HEK293 (cell line): Measurements from ENCODE around the gene GRN.

Experiments used
- CTCF ChIA-PET: fragments of 350-600 bp; formaldehyde crosslinking; extraction: SDS; loops from one replicate; lab custom pipeline; 2021; ENCODE audit warnings: antibody characterized with exemption; lab: Yijun Ruan, JAX
- POLR2A ChIA-PET: fragments of 300-600 bp; formaldehyde crosslinking; extraction: SDS; loops from one replicate; lab custom pipeline; 2020; ENCODE audit warnings: antibody characterized with exemption, inconsistent platforms; lab: Yijun Ruan, JAX
- H3K27ac ChIP-seq: fragments of 200-500 bp; sonication (Bioruptor generic); 2 replicates; pipeline ENCODE4 v1.5.1; 2014; ENCODE audit warnings: low read depth, low read length, control low read depth, inconsistent platforms; ENCODE audit errors: extremely low read depth
- H3K36me3 ChIP-seq, 2 experiments: fragments of 200-500 bp in 1 of 2; sonication (Bioruptor generic) in 1 of 2; 1 replicate in 1 of 2; 2 replicates in 1 of 2; pipeline ENCODE4 v1.5.1; 2014 to 2017; ENCODE audit warnings: inconsistent platforms in 2 of 2, low read length in 2 of 2; ENCODE audit not compliant: control insufficient read depth in 2 of 2, insufficient read depth in 1 of 2
- H3K4me1 ChIP-seq: fragments of 200-500 bp; sonication (Bioruptor generic); 2 replicates; pipeline ENCODE4 v1.5.1; 2014; ENCODE audit warnings: mild to moderate bottlenecking, low read length, inconsistent platforms; ENCODE audit not compliant: control insufficient read depth, insufficient read depth
- H3K4me3 ChIP-seq: 2 replicates; pipeline ENCODE4 v1.5.1; 2011; ENCODE audit warnings: low read depth, mild to moderate bottlenecking, control low read depth, low read length, moderate library complexity
- H3K9me3 ChIP-seq: fragments of 200-500 bp; sonication (Bioruptor generic); 2 replicates; pipeline ENCODE4 v1.5.1; 2014; ENCODE audit warnings: low read depth, low read length, inconsistent platforms; ENCODE audit not compliant: control insufficient read depth, insufficient read depth
- GLI2 ChIP-seq: fragments of 450-650 bp; formaldehyde crosslinking; IDR thresholded peaks from 2 replicates; pipeline ENCODE4; 2017; ENCODE audit warnings: missing biosample characterization, missing genetic modification characterization, low read depth, borderline replicate concordance
- PRDM1 ChIP-seq: fragments of 450-650 bp; formaldehyde crosslinking; IDR thresholded peaks from 2 replicates; pipeline ENCODE4; 2016; ENCODE audit warnings: missing biosample characterization, missing genetic modification characterization
- ZFP3 ChIP-seq: fragments of 450-650 bp; formaldehyde crosslinking; IDR thresholded peaks from 2 replicates; pipeline ENCODE4 v1.5.1; 2016; ENCODE audit warnings: low read depth, missing biosample characterization, missing genetic modification characterization
- ZNF175 ChIP-seq: fragments of 450-650 bp; formaldehyde crosslinking; IDR thresholded peaks from 2 replicates; pipeline ENCODE4 v1.5.1; 2016; ENCODE audit warnings: missing biosample characterization, missing genetic modification characterization
- ZNF184 ChIP-seq: fragments of 450-650 bp; IDR thresholded peaks from 2 replicates; pipeline ENCODE4 v1.5.1; 2018; ENCODE audit warnings: missing biosample characterization, mild to moderate bottlenecking, missing genetic modification characterization
- ZNF311 ChIP-seq: fragments of 450-650 bp; formaldehyde crosslinking; IDR thresholded peaks from 2 replicates; pipeline ENCODE4 v1.5.1; 2017; ENCODE audit warnings: missing biosample characterization, missing genetic modification characterization, borderline replicate concordance
- ZNF362 ChIP-seq: fragments of 450-650 bp; formaldehyde crosslinking; IDR thresholded peaks from 2 replicates; pipeline ENCODE4 v1.5.1; 2016; ENCODE audit warnings: missing biosample characterization, missing genetic modification characterization
- ZNF416 ChIP-seq: fragments of 450-650 bp; formaldehyde crosslinking; IDR thresholded peaks from 2 replicates; pipeline ENCODE4 v1.5.1; 2016; ENCODE audit warnings: missing biosample characterization, missing genetic modification characterization
- ZNF558 ChIP-seq: fragments of 450-650 bp; formaldehyde crosslinking; IDR thresholded peaks from 2 replicates; pipeline ENCODE4 v1.5.1; 2016; ENCODE audit warnings: missing biosample characterization, missing genetic modification characterization
- ZNF670 ChIP-seq: fragments of 450-650 bp; formaldehyde crosslinking; IDR thresholded peaks from 2 replicates; pipeline ENCODE4 v1.5.1; 2016; ENCODE audit warnings: missing biosample characterization, missing genetic modification characterization, low read depth
- TF ChIP-seq, protein P1 (sequence below): fragments of 450-650 bp; formaldehyde crosslinking; IDR thresholded peaks from 2 replicates; pipeline ENCODE4 v1.5.1; 2017; ENCODE audit warnings: missing biosample characterization, mild to moderate bottlenecking, missing genetic modification characterization, moderate library complexity
- TF ChIP-seq, protein P2 (sequence below): fragments of 450-650 bp; formaldehyde crosslinking; IDR thresholded peaks from 2 replicates; pipeline ENCODE4 v1.5.1; 2016; ENCODE audit warnings: missing biosample characterization, missing genetic modification characterization
- TF ChIP-seq, protein P3 (sequence below): fragments of 450-650 bp; formaldehyde crosslinking; IDR thresholded peaks from 2 replicates; pipeline ENCODE4 v1.5.1; 2016; ENCODE audit warnings: missing biosample characterization, missing genetic modification characterization

The GRN gene

GRCh38 chr17:44379887-44380286, 34.8 kb downstream of the GRN start:
- Histone ChIP-seq H3K9me3 (no peaks in the 10 kb centered on the region), H3K27ac (no peak overlapping the region), H3K4me3 (no peak overlapping the region), H3K4me1 (no peaks in the 10 kb centered on the region; the same call in 1 of the 2 replicates), H3K36me3 (no peaks in the 10 kb centered on the region)
- ChIA-PET CTCF (interaction anchor here (1.1 kb wide), 1 partner anchor 8 kb away, joined by 4 read pairs; no protein-coding TSS in a partner anchor), POLR2A (interaction anchor here (1.2 kb wide), 1 partner anchor 9 kb away, joined by 4 read pairs; no protein-coding TSS in a partner anchor)
- TF ChIP-seq, protein P1, sequence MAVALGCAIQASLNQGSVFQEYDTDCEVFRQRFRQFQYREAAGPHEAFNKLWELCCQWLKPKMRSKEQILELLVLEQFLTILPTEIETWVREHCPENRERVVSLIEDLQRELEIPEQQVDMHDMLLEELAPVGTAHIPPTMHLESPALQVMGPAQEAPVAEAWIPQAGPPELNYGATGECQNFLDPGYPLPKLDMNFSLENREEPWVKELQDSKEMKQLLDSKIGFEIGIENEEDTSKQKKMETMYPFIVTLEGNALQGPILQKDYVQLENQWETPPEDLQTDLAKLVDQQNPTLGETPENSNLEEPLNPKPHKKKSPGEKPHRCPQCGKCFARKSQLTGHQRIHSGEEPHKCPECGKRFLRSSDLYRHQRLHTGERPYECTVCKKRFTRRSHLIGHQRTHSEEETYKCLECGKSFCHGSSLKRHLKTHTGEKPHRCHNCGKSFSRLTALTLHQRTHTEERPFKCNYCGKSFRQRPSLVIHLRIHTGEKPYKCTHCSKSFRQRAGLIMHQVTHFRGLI = peak; percentile 82
- no peak for TF ChIP-seq ZNF175 (tag by site-specific recombination)
- TF ChIP-seq, all 188 proteins: peak for 1

- Histone ChIP-seq H3K9me3 (no peaks in the 10 kb centered on the region), H3K27ac (no peak overlapping the region), H3K36me3 (no peaks in the 10 kb centered on the region), H3K4me1 (peaks cover 2% of the 10 kb centered on the region; the same call in 1 of the 2 replicates), H3K4me3 (no peak overlapping the region)
- TF ChIP-seq, protein P2, sequence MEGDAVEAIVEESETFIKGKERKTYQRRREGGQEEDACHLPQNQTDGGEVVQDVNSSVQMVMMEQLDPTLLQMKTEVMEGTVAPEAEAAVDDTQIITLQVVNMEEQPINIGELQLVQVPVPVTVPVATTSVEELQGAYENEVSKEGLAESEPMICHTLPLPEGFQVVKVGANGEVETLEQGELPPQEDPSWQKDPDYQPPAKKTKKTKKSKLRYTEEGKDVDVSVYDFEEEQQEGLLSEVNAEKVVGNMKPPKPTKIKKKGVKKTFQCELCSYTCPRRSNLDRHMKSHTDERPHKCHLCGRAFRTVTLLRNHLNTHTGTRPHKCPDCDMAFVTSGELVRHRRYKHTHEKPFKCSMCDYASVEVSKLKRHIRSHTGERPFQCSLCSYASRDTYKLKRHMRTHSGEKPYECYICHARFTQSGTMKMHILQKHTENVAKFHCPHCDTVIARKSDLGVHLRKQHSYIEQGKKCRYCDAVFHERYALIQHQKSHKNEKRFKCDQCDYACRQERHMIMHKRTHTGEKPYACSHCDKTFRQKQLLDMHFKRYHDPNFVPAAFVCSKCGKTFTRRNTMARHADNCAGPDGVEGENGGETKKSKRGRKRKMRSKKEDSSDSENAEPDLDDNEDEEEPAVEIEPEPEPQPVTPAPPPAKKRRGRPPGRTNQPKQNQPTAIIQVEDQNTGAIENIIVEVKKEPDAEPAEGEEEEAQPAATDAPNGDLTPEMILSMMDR (tag by site-specific recombination) = no peak
- TF ChIP-seq ZNF311 (tag by site-specific recombination) (no peak), ZNF184 (no peak), ZNF670 (tag by site-specific recombination) (no peak), ZFP3 (tag by site-specific recombination) (no peak), GLI2 (tag by site-specific recombination) (no peak), ZNF558 (tag by site-specific recombination) (no peak), ZNF416 (no peak), PRDM1 (tag by site-specific recombination) (no peak), ZNF362 (tag by site-specific recombination) (no peak)
- TF ChIP-seq, protein P3, sequence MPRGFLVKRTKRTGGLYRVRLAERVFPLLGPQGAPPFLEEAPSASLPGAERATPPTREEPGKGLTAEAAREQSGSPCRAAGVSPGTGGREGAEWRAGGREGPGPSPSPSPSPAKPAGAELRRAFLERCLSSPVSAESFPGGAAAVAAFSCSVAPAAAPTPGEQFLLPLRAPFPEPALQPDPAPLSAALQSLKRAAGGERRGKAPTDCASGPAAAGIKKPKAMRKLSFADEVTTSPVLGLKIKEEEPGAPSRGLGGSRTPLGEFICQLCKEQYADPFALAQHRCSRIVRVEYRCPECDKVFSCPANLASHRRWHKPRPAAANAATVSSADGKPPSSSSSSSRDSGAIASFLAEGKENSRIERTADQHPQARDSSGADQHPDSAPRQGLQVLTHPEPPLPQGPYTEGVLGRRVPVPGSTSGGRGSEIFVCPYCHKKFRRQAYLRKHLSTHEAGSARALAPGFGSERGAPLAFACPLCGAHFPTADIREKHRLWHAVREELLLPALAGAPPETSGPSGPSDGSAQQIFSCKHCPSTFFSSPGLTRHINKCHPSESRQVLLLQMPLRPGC = no peak
- TF ChIP-seq, protein P1 = no peak
- ChIA-PET POLR2A (interaction anchor here (0.8 to 1.2 kb wide), 2 partner anchors 10 to 22 kb away, joined by 3 to 4 read pairs; no protein-coding TSS in a partner anchor), CTCF (interaction anchor here (0.6 to 1.1 kb wide), 3 partner anchors 9 to 18 kb away, joined by 3 to 4 read pairs (median 4); no protein-coding TSS in a partner anchor)
Measured at GRCh38 chr17:44380767-44381166, 35.7 kb downstream of the GRN start.
